ENCODE data around the gene CASP2.

DNA sequence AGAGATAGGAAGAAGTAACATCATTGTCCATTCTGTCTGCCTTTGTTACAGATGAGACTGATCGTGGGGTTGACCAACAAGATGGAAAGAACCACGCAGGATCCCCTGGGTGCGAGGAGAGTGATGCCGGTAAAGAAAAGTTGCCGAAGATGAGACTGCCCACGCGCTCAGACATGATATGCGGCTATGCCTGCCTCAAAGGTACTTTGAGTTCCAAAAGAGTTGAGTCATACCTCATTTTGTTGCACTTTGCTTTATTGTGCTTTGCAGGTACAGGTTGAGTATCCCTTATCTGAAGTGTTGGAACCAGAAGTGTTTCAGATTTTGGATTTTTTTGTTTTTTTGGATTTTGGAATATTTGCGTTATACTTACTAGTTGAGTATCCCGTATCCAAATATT lies 15.6 kb downstream of the CASP2 start:
- TF ChIP-seq, protein P1, sequence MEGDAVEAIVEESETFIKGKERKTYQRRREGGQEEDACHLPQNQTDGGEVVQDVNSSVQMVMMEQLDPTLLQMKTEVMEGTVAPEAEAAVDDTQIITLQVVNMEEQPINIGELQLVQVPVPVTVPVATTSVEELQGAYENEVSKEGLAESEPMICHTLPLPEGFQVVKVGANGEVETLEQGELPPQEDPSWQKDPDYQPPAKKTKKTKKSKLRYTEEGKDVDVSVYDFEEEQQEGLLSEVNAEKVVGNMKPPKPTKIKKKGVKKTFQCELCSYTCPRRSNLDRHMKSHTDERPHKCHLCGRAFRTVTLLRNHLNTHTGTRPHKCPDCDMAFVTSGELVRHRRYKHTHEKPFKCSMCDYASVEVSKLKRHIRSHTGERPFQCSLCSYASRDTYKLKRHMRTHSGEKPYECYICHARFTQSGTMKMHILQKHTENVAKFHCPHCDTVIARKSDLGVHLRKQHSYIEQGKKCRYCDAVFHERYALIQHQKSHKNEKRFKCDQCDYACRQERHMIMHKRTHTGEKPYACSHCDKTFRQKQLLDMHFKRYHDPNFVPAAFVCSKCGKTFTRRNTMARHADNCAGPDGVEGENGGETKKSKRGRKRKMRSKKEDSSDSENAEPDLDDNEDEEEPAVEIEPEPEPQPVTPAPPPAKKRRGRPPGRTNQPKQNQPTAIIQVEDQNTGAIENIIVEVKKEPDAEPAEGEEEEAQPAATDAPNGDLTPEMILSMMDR (IDR thresholded peaks at IDR 0.05 in 4 of 5, conservative IDR thresholded peaks at IDR 0.05 in 1 of 5): no peak
- no peak for TF ChIP-seq POLR2A (IDR thresholded peaks at IDR 0.05)

Data from gastrocnemius medialis (tissue), 4 donors.